ENCODE measurements around the gene RHOT2.

- TF ChIP-seq POLR2AphosphoS5 (IDR thresholded peaks at IDR 0.05; ENCODE audit: low read depth) (no peak), CTCF (conservative IDR thresholded peaks at IDR 0.05; ENCODE audit: low read depth in 2 of 2) (no peak), ZNF331 (CRISPR knock-in tag; IDR thresholded peaks at IDR 0.05; ENCODE audit: low read depth) (no peak), CREB1 (CRISPR knock-in tag; IDR thresholded peaks at IDR 0.05; ENCODE audit: low read depth) (no peak), REST (IDR thresholded peaks at IDR 0.05; ENCODE audit: unreplicated experiment) (no peak), EZH2 (IDR thresholded peaks at IDR 0.05; ENCODE audit: low read depth, unreplicated experiment) (no peak), ETS1 (IDR thresholded peaks at IDR 0.05) (no peak), JUNB (IDR thresholded peaks at IDR 0.05; ENCODE audit: unreplicated experiment) (no peak), STAT1 (IDR thresholded peaks at IDR 0.05; ENCODE audit: unreplicated experiment) (no peak), NANOG (IDR thresholded peaks at IDR 0.05; ENCODE audit: borderline replicate concordance) (no peak)
These were observed 8.1 kb downstream of the RHOT2 start for GRCh38 chr16:675884-676564.
